MCF 10A (cell line): Measurements from ENCODE around the gene TKFC. TPM values are rescaled to one million over a fixed set of nuclear protein-coding genes. Genes with fewer than 3 reads are reported as not detected.

Experiments
- BruUV-seq: library from RNA; stranded (reverse); fragments of 400-500 nt; replicated peaks from 2 replicates; lab custom pipeline; 2021; lab: Mats Ljungman, UMichigan
- CTCF ChIA-PET: fragments of 300-600 bp; sonication (Branson Sonifier 250); formaldehyde crosslinking; extraction: SDS; loops from one replicate; lab custom pipeline; 2021; ENCODE audit warnings: antibody characterized with exemption, inconsistent platforms; lab: Yijun Ruan, JAX
- POLR2A ChIA-PET: fragments of 300-600, 350-650 bp; sonication (Branson Sonifier 250); formaldehyde crosslinking; extraction: SDS; loops from one replicate; lab custom pipeline; 2020; ENCODE audit warnings: antibody characterized with exemption, inconsistent platforms; lab: Yijun Ruan, JAX
- DNase-seq: peaks from one replicate; pipeline ENCODE4 v3.0.0-alpha.2; 2018; ENCODE audit not compliant: unreplicated experiment
- H3K27ac Mint-ChIP-seq: one replicate; pipeline ENCODE4 v1.8.0; 2022; ENCODE audit warnings: mild to moderate bottlenecking, low read depth, mixed read lengths; ENCODE audit not compliant: unreplicated experiment
- H3K27me3 Mint-ChIP-seq: one replicate; pipeline ENCODE4 v1.8.0; 2022; ENCODE audit warnings: mixed read lengths; ENCODE audit not compliant: insufficient read depth, unreplicated experiment
- H3K36me3 Mint-ChIP-seq: one replicate; pipeline ENCODE4 v1.8.0; 2022; ENCODE audit warnings: mild to moderate bottlenecking, moderate library complexity, mixed read lengths; ENCODE audit not compliant: insufficient read depth, unreplicated experiment
- H3K4me1 Mint-ChIP-seq: one replicate; pipeline ENCODE4 v1.8.0; 2022; ENCODE audit warnings: mixed read lengths; ENCODE audit not compliant: insufficient read depth, unreplicated experiment
- H3K4me3 Mint-ChIP-seq: one replicate; pipeline ENCODE4 v1.8.0; 2022; ENCODE audit warnings: mild to moderate bottlenecking, moderate library complexity, mixed read lengths; ENCODE audit not compliant: unreplicated experiment
- H3K9me3 Mint-ChIP-seq: one replicate; pipeline ENCODE4 v1.8.0; 2022; ENCODE audit warnings: mixed read lengths; ENCODE audit not compliant: unreplicated experiment
- intact Hi-C: fragments of 100-400 bp; cut with micrococcal nuclease; formaldehyde crosslinking; loops from 2 replicates; pipeline ENCODE4 v1.14.1; 2022
- total RNA-seq: library from RNA; stranded (reverse); gene quantifications from 2 replicates; pipeline ENCODE4 v1.2.3, GENCODE V29; 2022
- TF ChIP-seq, protein P1 (sequence below): fragments of 200-600 bp; IDR thresholded peaks from one replicate; pipeline ENCODE4 v1.8.0; 2022; ENCODE audit warnings: antibody characterized with exemption, mild to moderate bottlenecking; ENCODE audit not compliant: unreplicated experiment

TKFC gene
- total RNA-seq, 1 experiment from 2014 or later: 93.7 TPM

- H3K27ac Mint-ChIP-seq: no peak overlapping the region
- H3K9me3 Mint-ChIP-seq: no peaks in the 10 kb centered on the region
- no peak for DNase-seq
- ChIA-PET POLR2A (interaction anchor here (1.0 to 13.7 kb wide), 7 partner anchors 10 to 32 kb away, joined by 3 to 429 read pairs (median 72); partner anchors contain the start of genes DDB1, TKFC and TMEM216), CTCF (interaction anchor here (0.6 to 22.4 kb wide), 6 partner anchors 15 to 654 kb away, joined by 3 to 294 read pairs (median 4); partner anchors contain the start of genes DDB1 and TKFC)
- peaks cover 43% of the 10 kb centered on the region for H3K36me3 Mint-ChIP-seq
- H3K4me1 Mint-ChIP-seq: peaks cover 19% of the 10 kb centered on the region
- TF ChIP-seq, protein P1, sequence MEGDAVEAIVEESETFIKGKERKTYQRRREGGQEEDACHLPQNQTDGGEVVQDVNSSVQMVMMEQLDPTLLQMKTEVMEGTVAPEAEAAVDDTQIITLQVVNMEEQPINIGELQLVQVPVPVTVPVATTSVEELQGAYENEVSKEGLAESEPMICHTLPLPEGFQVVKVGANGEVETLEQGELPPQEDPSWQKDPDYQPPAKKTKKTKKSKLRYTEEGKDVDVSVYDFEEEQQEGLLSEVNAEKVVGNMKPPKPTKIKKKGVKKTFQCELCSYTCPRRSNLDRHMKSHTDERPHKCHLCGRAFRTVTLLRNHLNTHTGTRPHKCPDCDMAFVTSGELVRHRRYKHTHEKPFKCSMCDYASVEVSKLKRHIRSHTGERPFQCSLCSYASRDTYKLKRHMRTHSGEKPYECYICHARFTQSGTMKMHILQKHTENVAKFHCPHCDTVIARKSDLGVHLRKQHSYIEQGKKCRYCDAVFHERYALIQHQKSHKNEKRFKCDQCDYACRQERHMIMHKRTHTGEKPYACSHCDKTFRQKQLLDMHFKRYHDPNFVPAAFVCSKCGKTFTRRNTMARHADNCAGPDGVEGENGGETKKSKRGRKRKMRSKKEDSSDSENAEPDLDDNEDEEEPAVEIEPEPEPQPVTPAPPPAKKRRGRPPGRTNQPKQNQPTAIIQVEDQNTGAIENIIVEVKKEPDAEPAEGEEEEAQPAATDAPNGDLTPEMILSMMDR: no peak
- no TSS peak for BruUV-seq
- intact Hi-C loops: no loop called here
- H3K4me3 Mint-ChIP-seq: no peak overlapping the region
- H3K27me3 Mint-ChIP-seq: no peaks in the 10 kb centered on the region
These were observed 26.5 kb downstream of the TKFC start for GRCh38 chr11:61359516-61359915.

DNA sequence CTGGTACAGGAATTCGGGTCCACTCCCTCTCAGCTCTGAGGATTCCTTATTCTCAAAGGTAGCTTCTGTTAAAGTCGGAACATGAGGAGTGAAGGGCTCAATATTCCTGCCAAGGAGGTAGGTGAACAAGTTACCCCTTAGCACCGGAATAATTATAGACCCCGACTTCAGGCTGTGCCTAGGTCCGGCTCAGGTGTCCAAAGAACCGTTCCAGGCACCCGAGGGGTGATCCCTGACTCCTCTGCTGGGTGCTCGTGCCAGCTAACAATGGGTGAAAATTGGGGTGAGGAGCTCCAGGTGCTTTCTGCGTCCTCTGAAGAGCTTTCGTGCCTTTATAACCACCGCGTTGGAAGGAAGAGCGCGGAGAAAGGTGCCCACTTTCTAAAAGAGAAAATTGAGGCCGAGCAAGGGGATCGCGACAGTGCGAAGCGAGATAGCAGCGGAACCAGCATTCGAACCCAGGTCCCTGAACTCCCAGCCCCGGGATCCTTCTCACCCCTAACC is 28.3 kb downstream of the TKFC start:
- Mint-ChIP-seq H3K9me3 (no peaks in the 10 kb centered on the region), H3K27me3 (no peaks in the 10 kb centered on the region), H3K4me3 (peak overlapping the region; percentile 93), H3K27ac (peak overlapping the region; percentile 94), H3K4me1 (peaks cover 19% of the 10 kb centered on the region), H3K36me3 (peaks cover 45% of the 10 kb centered on the region)
- POLR2A ChIA-PET: interaction anchor here (0.5 to 13.7 kb wide), 16 partner anchors 8 to 1470 kb away, joined by 3 to 429 read pairs (median 6); partner anchors contain the start of genes CPSF7, DDB1, SDHAF2 and STX5
- CTCF ChIA-PET: interaction anchor here (0.5 to 22.4 kb wide), 9 partner anchors 8 to 1148 kb away, joined by 3 to 294 read pairs (median 5); partner anchors contain the start of genes DDB1 and TKFC
- no peak for DNase-seq
- TF ChIP-seq, protein P1: no peak
- intact Hi-C loops: no loop called here
- TSS peak; percentile 64 for BruUV-seq

- Mint-ChIP-seq H3K36me3 (peaks cover 48% of the 10 kb centered on the region), H3K4me3 (peak within 1 kb of the TSS; percentile 93), H3K27ac (peak within 1 kb of the TSS; percentile 94), H3K27me3 (no peaks in the 10 kb centered on the region), H3K9me3 (no peaks in the 10 kb centered on the region), H3K4me1 (peaks cover 19% of the 10 kb centered on the region)
- BruUV-seq: no TSS peak
- POLR2A ChIA-PET: interaction anchor here (0.5 to 13.7 kb wide), 21 partner anchors 8 to 1470 kb away, joined by 3 to 429 read pairs (median 4); partner anchors contain the start of genes CPSF7, DDB1, SDHAF2 and STX5
- TF ChIP-seq, protein P1: no peak
- CTCF ChIA-PET: interaction anchor here (0.6 to 22.4 kb wide), 8 partner anchors 10 to 1773 kb away, joined by 3 to 294 read pairs (median 6); partner anchors contain the start of genes DDB1 and TKFC
- peak; percentile 92 for DNase-seq
- intact Hi-C loops: loop anchor here (1.0 kb wide), 1 partner anchor 16 kb away; no protein-coding TSS in a partner anchor
These were observed 28.9 kb downstream of the TKFC start, which contains the start of the genes CYB561A3 and TMEM138 for GRCh38 chr11:61361741-61362541. Gene CYB561A3, minus strand, starts transcription at chr11:61361882. Its CDS starts 5,169 bp downstream, at chr11:61356713. Gene TMEM138, plus strand, starts transcription at chr11:61362374. Its CDS starts 2,017 bp downstream, at chr11:61364391.
